Upper lobe of left lung (tissue), 6 donors: ENCODE measurements around the gene CLRN3. TPM values are rescaled to one million over a fixed set of nuclear protein-coding genes. Genes with fewer than 3 reads are reported as not detected.

Source experiments
- ATAC-seq, 2 donors: fragments of 200-7000 bp; cut with Tn5 transposase; one replicate each; pipeline ENCODE4 v1.9.1; 2022; ENCODE audit warnings: mild to moderate bottlenecking in 2 of 2, moderate library complexity in 2 of 2; ENCODE audit not compliant: low FRiP score in 2 of 2
- DNase-seq, 2 donors: peaks; one replicate each; pipeline ENCODE4 v3.0.0-alpha.2; 2019 to 2020
- H3K27ac ChIP-seq, 4 donors: fragments of 200-600 bp; sonication (generic); one replicate each; pipeline ENCODE4 v1.5.1; 2016 to 2019
- H3K27me3 ChIP-seq, 4 donors: fragments of 200-600 bp; sonication (generic); one replicate each; pipeline ENCODE4 v1.5.1; 2017 to 2019
- H3K36me3 ChIP-seq, 4 donors: fragments of 200-600 bp; sonication (generic); one replicate each; pipeline ENCODE4 v1.5.1; 2016 to 2019
- H3K4me1 ChIP-seq, 4 donors: fragments of 200-600 bp; sonication (generic); one replicate each; pipeline ENCODE4 v1.5.1; 2018 to 2019
- H3K4me3 ChIP-seq, 4 donors: fragments of 200-600 bp; sonication (generic); one replicate each; pipeline ENCODE4 v1.5.1; 2017 to 2019; ENCODE audit warnings: mild to moderate bottlenecking in 2 of 4, moderate library complexity in 1 of 4
- H3K9me3 ChIP-seq, 4 donors: fragments of 200-600 bp; sonication (generic); one replicate each; pipeline ENCODE4 v1.5.1; 2018 to 2019
- CTCF ChIP-seq, 6 experiments: fragments of 450-650 bp in 4 of 6; fragments of 200-600 bp in 2 of 6; sonication (generic) in 2 of 6; IDR thresholded peaks; one replicate each; pipeline ENCODE4 v1.5.1; 2016 to 2019; ENCODE audit warnings: antibody characterized with exemption in 6 of 6
- EP300 ChIP-seq, 4 donors: sonication (generic); formaldehyde crosslinking; IDR thresholded peaks; one replicate each; pipeline ENCODE4 v1.5.1; 2017; ENCODE audit warnings: antibody characterized with exemption in 4 of 4, control low read depth in 2 of 4
- POLR2A ChIP-seq, 4 donors: fragments of 450-650 bp; IDR thresholded peaks; one replicate each; pipeline ENCODE4 v1.5.1; 2016 to 2017; ENCODE audit warnings: antibody characterized with exemption in 4 of 4, mild to moderate bottlenecking in 2 of 4
- POLR2AphosphoS5 ChIP-seq, 2 donors: sonication (generic); formaldehyde crosslinking; IDR thresholded peaks; one replicate each; pipeline ENCODE4 v1.5.1; 2017; ENCODE audit warnings: antibody characterized with exemption in 2 of 2
- WGBS, 2 donors: methylation state at CpG; one replicate each; pipeline ENCODE4 v1.1.5; 2017 to 2018; 5-methylcytosine and 5-hydroxymethylcytosine counted together
- total RNA-seq, 6 donors: library from RNA; depleted of rRNA in 4 of 6; stranded (reverse); fragments of >200 nt in 4 of 6; gene quantifications; one replicate each; pipeline versions ENCODE4 v1.1.0 to v1.2.1, GENCODE V29; 2016 to 2021
- donor health status: DM: no; HTN: no; CAD: no; lungs with moderate emphysema.
- donor health status: DM: no; HTN: yes; CAD: no; lungs with severe emphysema.

Gene CLRN3
- total RNA-seq, 6 donors from 2014 or later: 0.37 to 0.49 TPM; not detected in 4

DNA sequence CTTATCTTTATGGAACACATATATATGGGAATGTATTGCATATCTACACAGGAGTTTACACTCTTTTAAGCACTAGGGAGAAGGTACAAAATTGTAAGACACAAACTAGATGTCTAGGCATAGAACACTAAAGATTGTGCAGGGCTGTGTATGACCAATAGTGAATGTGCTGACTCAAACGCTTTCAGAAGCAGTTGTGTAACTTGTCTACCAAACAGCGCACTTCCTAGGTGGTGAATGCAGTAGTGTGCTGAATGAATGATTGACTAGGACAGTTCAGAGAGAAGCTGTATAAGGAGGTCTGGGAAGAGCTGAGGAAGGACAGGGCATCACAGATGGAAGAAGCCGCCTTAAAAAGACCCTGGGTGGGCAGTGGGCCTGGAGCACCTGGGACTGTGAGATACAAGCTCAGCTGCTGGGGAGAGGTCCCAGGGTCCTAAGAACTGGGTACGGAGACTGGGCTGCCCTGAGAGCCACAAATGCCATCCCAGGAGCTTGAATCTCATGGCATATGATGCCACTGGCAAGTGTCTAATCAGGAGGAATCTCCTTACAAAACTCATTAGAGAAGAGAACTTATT, 14.2 kb downstream of the CLRN3 start:
- DNase-seq: no peak
- H3K36me3 ChIP-seq: no peaks in the 10 kb centered on the region
- no peak overlapping the region for H3K4me3 ChIP-seq
- peak in 1 of 2 donors; percentile 60 for ATAC-seq
- H3K27ac ChIP-seq: peak overlapping the region in 3 of 4 donors; percentile 4 to 52 (median 40)
- H3K4me1 ChIP-seq: peaks cover 0 to 16% (median 5%) of the 10 kb centered on the region in 4 donors
- TF ChIP-seq POLR2A (IDR thresholded peaks at IDR 0.05) (no peak), EP300 (IDR thresholded peaks at IDR 0.05) (no peak), POLR2AphosphoS5 (IDR thresholded peaks at IDR 0.05) (peak in 1 of 2 donors; percentile 24), CTCF (IDR thresholded peaks at IDR 0.05) (no peak)
- H3K9me3 ChIP-seq: no peaks in the 10 kb centered on the region
- 77 to 86% methylated on average over 4 of the region's 4 CpGs for WGBS, 2 donors
- H3K27me3 ChIP-seq: no peaks in the 10 kb centered on the region

- H3K36me3 ChIP-seq: no peaks in the 10 kb centered on the region
- H3K9me3 ChIP-seq: no peaks in the 10 kb centered on the region
- no peak overlapping the region for H3K4me3 ChIP-seq
- H3K27me3 ChIP-seq: no peaks in the 10 kb centered on the region
- DNase-seq (no peak), ATAC-seq (no peak)
- no peak overlapping the region for H3K27ac ChIP-seq
- H3K4me1 ChIP-seq: peaks cover 0 to 16% (median 5%) of the 10 kb centered on the region in 4 donors
- no peak for TF ChIP-seq POLR2AphosphoS5 (IDR thresholded peaks at IDR 0.05)
- TF ChIP-seq POLR2A (IDR thresholded peaks at IDR 0.05): no peak
- 80 to 90% methylated on average over 5 of the region's 5 CpGs for WGBS, 2 donors
Measured at GRCh38 chr10:127877699-127878098, 15.0 kb downstream of the CLRN3 start.

DNA sequence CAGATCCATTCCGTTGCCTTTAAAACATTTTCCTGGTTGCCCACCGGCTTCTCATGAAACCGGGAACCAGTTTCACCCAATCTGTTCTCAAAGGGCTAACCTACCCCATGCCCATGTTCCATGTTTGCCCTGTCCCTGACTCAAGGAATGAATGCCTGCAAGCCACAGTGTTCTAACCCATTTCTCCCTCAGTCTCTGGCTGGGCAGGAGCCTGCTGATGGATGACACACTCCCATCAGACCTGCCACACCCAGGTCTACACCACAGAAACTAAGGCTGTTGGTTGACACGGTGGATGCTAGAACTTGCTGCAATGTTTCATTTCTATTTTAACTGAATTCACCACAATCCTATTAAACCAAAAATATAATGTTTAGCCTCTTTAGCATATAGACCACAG, 15.6 kb downstream of the CLRN3 start:
- Histone ChIP-seq H3K36me3 (no peaks in the 10 kb centered on the region), H3K4me1 (peaks cover 0 to 16% (median 5%) of the 10 kb centered on the region in 4 donors), H3K27me3 (no peaks in the 10 kb centered on the region), H3K4me3 (no peak overlapping the region), H3K9me3 (no peaks in the 10 kb centered on the region), H3K27ac (no peak overlapping the region)
- DNase-seq (no peak), ATAC-seq (no peak)
- TF ChIP-seq CTCF (IDR thresholded peaks at IDR 0.05) (no peak), POLR2A (IDR thresholded peaks at IDR 0.05) (no peak), POLR2AphosphoS5 (IDR thresholded peaks at IDR 0.05) (no peak), EP300 (IDR thresholded peaks at IDR 0.05) (no peak)
- WGBS, 2 donors: 83 to 94% methylated on average over 4 of the region's 4 CpGs

GRCh38 chr10:127875916-127876315, 16.8 kb downstream of the CLRN3 start:
- peaks cover 0 to 8% (median under 1%) of the 10 kb centered on the region in 4 donors for H3K4me1 ChIP-seq
- WGBS, 2 donors: 88% methylated on average over 5 of the region's 5 CpGs
- no peak overlapping the region for H3K27ac ChIP-seq
- no peak overlapping the region for H3K4me3 ChIP-seq
- no peaks in the 10 kb centered on the region for H3K36me3 ChIP-seq
- DNase-seq (no peak), ATAC-seq (no peak)
- TF ChIP-seq EP300 (IDR thresholded peaks at IDR 0.05) (no peak), POLR2A (IDR thresholded peaks at IDR 0.05) (no peak), CTCF (IDR thresholded peaks at IDR 0.05) (no peak), POLR2AphosphoS5 (IDR thresholded peaks at IDR 0.05) (no peak)
- no peaks in the 10 kb centered on the region for H3K27me3 ChIP-seq
- no peaks in the 10 kb centered on the region for H3K9me3 ChIP-seq

GRCh38 chr10:127875449-127875765, 17.3 kb downstream of the CLRN3 start:
- ATAC-seq (no peak), DNase-seq (no peak)
- no peak for TF ChIP-seq CTCF (IDR thresholded peaks at IDR 0.05)
- H3K4me1 ChIP-seq: peaks cover 0 to 3% (median 0%) of the 10 kb centered on the region in 4 donors
- H3K27me3 ChIP-seq: no peaks in the 10 kb centered on the region
- no peaks in the 10 kb centered on the region for H3K9me3 ChIP-seq
- H3K4me3 ChIP-seq: no peak overlapping the region
- no peak overlapping the region for H3K27ac ChIP-seq
- H3K36me3 ChIP-seq: no peaks in the 10 kb centered on the region
- WGBS, 2 donors: 91 to 98% methylated on average over 6 of the region's 6 CpGs
